Upper lobe of left lung (tissue), 4 donors: ENCODE measurements around the gene PEF1.

Source experiments
- EP300 ChIP-seq, 4 donors: sonication (generic); formaldehyde crosslinking; IDR thresholded peaks; one replicate each; pipeline ENCODE4 v1.5.1; 2017; ENCODE audit warnings: antibody characterized with exemption in 4 of 4, control low read depth in 2 of 4
- POLR2AphosphoS5 ChIP-seq, 2 donors: sonication (generic); formaldehyde crosslinking; IDR thresholded peaks; one replicate each; pipeline ENCODE4 v1.5.1; 2017; ENCODE audit warnings: antibody characterized with exemption in 2 of 2
- TF ChIP-seq, protein P1 (sequence below), 6 experiments: fragments of 450-650 bp in 4 of 6; fragments of 200-600 bp in 2 of 6; sonication (generic) in 2 of 6; IDR thresholded peaks; one replicate each; pipeline ENCODE4 v1.5.1; 2016 to 2019; ENCODE audit warnings: antibody characterized with exemption in 6 of 6

DNA sequence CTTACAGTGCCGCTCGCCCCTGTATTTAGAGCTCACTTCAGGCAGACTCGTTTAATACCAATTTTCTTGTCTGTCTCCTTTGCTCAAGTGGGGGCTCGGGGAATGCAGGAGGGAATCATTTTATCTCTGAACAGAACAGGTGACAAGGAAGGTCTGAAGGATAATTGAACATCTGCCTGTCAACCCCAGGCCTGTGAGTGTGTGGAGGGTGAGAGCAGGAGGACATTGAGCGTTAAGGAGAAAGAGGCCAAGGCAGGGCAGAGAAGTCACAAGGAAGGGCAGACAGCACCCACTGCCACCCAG is 9.7 kb upstream of the PEF1 start:
- TF ChIP-seq POLR2AphosphoS5 (IDR thresholded peaks at IDR 0.05) (no peak), EP300 (IDR thresholded peaks at IDR 0.05) (no peak)
- TF ChIP-seq, protein P1, sequence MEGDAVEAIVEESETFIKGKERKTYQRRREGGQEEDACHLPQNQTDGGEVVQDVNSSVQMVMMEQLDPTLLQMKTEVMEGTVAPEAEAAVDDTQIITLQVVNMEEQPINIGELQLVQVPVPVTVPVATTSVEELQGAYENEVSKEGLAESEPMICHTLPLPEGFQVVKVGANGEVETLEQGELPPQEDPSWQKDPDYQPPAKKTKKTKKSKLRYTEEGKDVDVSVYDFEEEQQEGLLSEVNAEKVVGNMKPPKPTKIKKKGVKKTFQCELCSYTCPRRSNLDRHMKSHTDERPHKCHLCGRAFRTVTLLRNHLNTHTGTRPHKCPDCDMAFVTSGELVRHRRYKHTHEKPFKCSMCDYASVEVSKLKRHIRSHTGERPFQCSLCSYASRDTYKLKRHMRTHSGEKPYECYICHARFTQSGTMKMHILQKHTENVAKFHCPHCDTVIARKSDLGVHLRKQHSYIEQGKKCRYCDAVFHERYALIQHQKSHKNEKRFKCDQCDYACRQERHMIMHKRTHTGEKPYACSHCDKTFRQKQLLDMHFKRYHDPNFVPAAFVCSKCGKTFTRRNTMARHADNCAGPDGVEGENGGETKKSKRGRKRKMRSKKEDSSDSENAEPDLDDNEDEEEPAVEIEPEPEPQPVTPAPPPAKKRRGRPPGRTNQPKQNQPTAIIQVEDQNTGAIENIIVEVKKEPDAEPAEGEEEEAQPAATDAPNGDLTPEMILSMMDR (IDR thresholded peaks at IDR 0.05) = no peak
